Activated gamma-delta T cell treated with Interleukin-2 at 50 U/mL for 16 hours (primary cell): ENCODE measurements around the gene ABCA6.

Experiments used
- DNase-seq: peaks from one replicate; pipeline ENCODE4 v3.0.0-alpha.2; 2020

The ABCA6 gene

GRCh38 chr17:69046121-69046807 lies 95.4 kb downstream of the ABCA6 start:
- no peak for DNase-seq

GRCh38 chr17:69045646-69046045 lies 96.0 kb downstream of the ABCA6 start:
- DNase-seq = no peak

- DNase-seq = no peak
Measured at GRCh38 chr17:69044371-69044770, 97.3 kb downstream of the ABCA6 start.

- no peak for DNase-seq
Measured at GRCh38 chr17:69043098-69043734, 98.5 kb downstream of the ABCA6 start.

GRCh38 chr17:69042308-69042707 lies 99.4 kb downstream of the ABCA6 start:
- no peak for DNase-seq

GRCh38 chr17:69031839-69032238 lies 109.9 kb downstream of the ABCA6 start:
- DNase-seq = no peak

GRCh38 chr17:69030169-69030568 lies 111.5 kb downstream of the ABCA6 start:
- no peak for DNase-seq
